ENCODE data around the gene KLHL17.

KLHL17 gene

GRCh38 chr1:923131-923990, 37.0 kb upstream of the KLHL17 start, which contains the start of gene SAMD11:
Gene SAMD11, plus strand, starts transcription at chr1:923923. Its CDS starts 509 bp downstream, at chr1:924432.
- peak; percentile 63 for DNase-seq

DNA sequence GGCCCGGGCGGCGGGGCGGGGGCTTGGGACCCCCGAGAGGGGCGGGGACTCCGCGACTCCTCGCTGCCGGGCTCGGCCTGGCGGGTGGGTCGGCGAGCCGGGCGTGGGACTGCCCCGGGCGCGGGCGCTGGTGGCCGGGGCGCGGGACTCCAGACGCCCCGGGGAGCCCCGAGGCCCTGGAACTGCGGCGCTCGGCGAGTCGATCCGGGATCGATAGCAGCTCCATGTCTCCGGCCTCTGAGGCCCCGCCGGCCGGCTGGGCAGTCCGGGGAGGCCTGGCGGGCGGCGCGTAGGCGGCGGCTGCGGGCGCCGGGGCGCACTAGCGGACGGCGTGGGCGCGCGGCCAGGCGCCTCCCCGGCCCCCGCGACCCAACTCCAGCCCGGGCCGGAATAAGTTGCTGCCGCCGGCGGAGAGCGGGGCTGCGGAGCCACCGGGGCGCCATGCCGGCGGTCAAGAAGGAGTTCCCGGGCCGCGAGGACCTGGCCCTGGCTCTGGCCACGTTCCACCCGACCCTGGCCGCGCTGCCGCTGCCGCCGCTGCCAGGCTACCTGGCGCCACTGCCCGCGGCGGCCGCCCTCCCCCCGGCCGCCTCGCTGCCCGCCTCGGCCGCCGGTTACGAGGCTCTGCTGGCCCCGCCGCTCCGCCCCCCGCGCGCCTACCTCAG, 36.3 kb upstream of the KLHL17 start:
- DNase-seq = no peak

- no peak for DNase-seq
Measured at GRCh38 chr1:924656-925560, 35.5 kb upstream of the KLHL17 start.

DNA sequence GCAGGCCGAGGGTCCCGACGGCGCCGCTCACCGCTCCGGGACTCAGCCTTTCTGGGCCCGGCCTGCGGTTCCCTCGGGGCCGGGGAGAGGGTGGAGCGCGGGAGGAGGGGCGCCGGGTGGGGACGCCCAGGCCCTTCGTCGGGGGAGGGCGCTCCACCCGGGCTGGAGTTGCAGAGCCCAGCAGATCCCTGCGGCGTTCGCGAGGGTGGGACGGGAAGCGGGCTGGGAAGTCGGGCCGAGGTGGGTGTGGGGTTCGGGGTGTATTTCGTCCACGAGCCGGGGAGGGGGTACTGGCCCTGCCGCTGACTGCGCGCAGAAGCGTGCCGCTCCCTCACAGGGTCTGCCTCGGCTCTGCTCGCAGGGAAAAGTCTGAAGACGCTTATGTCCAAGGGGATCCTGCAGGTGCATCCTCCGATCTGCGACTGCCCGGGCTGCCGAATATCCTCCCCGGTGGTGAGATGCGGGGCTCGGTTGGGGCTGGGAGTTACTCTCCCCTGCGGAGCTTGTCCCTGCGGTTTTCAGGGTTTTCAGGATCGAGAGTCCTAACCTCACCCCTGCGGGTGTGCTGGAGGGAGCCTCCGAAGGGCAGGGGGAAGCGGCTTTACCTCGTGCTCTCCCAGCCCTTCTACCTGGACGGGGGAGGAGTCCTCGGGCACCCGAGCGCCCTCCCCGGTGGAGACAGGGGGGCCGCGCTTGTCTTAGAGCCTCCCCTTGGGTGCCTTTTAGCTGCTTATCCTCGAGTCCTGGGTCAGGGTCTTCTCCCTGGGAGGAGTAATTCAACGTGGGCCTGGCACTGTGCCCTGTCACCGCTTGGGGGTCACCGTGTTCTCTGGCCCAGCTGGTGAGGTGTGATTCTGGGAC, 34.6 kb upstream of the KLHL17 start:
- no peak for DNase-seq

GRCh38 chr1:927234-927633, 33.1 kb upstream of the KLHL17 start:
- no peak for DNase-seq

GRCh38 chr1:927748-928147, 32.6 kb upstream of the KLHL17 start:
- no peak for DNase-seq

GRCh38 chr1:928825-929661, 31.3 kb upstream of the KLHL17 start:
- DNase-seq = no peak

DNA sequence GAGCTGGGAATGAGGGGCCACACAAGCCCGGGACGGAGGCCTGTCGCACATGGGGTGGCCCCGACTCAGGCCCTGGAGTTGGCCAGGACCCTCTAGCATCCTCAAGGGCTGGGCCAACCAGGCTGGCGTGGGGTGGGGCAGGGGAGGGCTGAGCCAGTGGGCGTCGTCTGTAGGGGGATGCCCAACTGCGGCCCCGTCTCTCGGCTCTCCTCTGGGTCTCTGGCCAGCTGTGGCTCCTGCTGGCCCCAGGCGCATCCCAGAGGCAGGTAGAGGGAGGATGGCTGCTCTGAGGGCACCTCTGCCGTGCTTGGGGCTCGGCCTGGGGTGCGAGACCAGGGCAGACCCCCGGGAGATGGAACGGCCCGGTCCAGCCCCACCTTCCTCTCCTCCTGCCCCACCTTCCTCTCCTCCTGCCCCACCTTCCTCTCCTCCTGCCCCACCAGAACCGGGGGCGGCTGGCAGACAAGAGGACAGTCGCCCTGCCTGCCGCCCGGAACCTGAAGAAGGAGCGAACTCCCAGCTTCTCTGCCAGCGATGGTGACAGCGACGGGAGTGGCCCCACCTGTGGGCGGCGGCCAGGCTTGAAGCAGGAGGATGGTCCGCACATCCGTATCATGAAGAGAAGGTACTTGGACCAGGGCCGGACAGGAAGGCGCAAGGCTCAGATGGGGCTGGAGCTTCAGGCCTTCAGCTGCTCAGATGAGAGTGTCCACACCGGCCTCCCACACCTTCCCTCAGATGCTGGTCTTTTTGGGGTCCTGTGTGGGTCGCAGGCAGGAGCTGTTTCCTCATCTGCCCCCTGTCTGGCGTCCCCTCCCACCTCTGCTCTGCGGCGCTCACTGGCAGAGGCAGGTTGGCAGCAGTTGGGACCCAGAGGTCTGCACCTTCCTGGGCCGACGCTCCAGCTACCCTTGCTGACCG, 30.4 kb upstream of the KLHL17 start:
- DNase-seq = no peak

- no peak for DNase-seq
Measured at GRCh38 chr1:930633-931138, 29.7 kb upstream of the KLHL17 start.

DNA sequence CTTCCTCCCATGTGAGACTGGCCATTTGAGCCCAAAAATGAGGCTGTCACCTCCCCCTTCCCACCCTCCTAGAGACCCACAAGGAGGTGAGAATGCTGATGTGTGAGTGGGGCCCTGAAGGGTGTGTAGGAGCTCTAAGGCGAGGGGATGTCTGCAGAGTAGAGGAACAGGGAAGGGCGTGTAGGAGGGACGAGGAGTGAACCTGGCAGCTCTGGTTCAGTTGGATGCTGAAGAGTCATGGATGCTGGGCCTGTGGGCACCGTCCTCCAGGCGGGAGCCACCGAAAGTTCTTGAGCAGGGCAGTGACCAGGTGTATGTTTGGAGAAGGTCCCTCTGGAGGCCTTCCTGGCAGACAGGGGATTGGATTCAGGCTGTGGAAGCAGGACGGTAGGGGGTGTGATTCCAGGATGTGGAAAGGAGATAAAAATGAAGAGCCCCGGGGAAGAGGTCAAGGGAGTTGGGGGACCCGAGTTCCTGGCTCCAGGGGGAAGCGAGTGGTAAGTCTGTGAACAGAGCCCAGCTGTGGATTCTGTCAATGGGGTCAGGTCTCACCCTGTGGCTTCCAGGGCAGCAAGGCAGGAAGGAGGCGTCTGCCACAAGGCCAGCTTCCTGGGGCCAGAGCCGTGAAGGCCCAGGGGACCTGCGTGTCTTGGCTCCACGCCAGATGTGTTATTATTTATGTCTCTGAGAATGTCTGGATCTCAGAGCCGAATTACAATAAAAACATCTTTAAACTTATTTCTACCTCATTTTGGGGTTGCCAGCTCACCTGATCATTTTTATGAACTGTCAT, 28.8 kb upstream of the KLHL17 start:
- DNase-seq = no peak

DNA sequence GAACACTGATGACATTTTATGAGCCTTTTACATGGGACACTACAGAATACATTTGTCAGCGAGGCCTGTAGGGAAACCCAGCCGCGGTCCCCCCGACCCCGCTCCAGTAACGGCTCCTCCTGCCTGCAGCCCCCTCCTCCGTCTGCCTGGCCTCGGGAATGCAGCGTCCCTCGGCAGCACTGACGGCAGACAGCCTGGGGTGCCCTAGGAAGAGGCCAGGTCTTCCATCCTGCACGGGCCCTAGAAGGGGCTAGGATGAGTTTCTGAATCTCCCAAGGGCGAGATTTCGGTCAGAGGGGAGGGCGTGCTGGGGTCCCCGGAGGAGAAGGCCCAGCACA, 28.2 kb upstream of the KLHL17 start:
- no peak for DNase-seq

GRCh38 chr1:932776-933602, 27.4 kb upstream of the KLHL17 start:
- DNase-seq = no peak

- DNase-seq = no peak
Measured at GRCh38 chr1:933603-933940, 26.8 kb upstream of the KLHL17 start.

DNA sequence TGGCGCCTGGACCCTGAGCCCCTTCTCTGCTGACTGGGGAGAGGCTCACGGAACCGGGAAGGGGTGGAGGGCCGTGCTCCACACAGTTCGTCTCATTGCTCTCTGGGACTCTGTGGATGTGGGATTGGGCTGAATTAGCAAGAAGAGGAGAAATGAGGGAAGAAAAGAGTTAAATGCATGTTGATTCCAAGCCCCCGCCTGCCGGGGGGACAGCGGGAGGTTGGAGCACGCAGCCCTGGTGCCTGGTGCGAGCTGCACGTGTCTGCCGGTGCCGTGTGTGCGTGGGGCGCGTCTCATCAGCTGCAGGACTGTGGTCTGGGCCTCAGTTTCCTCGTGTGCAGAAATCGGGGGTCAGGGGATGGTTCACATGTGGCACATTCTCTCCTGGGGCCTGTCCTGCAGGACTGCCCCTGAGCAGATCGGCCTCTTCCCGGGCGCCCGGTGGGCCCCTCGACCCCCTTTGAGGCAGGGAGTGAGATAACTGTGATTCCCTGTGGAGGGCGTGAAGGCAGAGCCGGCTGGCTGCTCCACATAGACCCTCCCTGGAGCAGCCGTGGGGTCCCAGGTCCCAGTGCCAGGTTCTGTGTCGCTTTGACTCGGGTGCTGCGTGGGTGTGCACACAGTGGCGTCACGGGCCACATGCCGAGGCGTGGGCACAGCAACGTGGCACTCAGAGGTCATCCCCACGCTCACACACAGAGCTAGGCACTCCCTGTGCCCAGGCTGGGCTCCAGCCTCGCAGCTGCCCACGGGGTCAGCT, 25.2 kb upstream of the KLHL17 start:
- no peak for DNase-seq

- DNase-seq = no peak
Measured at GRCh38 chr1:935751-936231, 24.6 kb upstream of the KLHL17 start.

DNA sequence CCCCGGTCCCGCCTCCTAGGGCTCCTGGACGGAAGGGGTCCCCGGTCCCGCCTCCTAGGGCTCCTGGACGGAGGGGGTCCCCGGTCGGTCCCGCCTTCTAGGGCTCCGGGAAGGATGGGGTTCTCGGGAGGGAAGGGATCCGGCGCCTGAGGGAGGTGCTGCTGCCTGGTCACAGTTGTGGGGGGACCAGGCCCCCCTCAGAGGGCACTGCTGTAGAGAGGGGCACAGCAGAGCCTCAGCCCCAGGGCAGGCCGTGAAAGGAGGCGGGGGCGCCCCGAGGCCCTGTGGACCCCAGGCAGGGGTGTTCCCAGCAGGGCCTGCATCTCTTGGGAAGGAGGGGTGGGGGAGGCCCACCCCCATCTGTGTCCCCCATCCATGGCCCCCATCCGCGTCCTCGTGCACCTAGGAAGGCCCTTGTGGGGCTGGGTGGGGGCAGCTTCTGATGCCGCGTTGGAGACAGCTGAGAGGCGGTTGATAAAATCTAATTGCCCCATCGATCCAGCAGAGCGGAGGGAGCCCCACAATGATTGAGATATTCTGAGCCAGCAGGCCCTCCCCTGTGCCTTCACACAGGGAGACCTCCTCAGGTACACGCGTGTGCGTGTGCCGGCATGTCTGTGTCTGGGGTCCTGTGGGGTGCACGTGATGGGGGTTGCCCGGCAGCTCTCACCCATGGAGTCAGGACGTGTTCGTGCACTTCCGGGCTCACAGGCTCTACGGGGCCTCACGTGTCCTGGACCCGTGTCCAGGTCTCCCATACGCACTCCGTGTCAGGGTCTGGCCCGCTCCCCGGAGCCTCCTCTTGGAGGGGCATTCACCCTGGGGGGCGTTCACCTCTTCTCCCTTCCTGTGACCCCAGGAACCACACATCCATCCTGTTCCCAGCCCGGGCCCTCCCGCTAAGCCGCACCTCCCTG, 23.8 kb upstream of the KLHL17 start:
- no peak for DNase-seq
